ENCODE data around the gene TCF4.
A peak's percentile ranks its signal among the peaks of the same experiment; 100 is the strongest.

The TCF4 gene

DNA sequence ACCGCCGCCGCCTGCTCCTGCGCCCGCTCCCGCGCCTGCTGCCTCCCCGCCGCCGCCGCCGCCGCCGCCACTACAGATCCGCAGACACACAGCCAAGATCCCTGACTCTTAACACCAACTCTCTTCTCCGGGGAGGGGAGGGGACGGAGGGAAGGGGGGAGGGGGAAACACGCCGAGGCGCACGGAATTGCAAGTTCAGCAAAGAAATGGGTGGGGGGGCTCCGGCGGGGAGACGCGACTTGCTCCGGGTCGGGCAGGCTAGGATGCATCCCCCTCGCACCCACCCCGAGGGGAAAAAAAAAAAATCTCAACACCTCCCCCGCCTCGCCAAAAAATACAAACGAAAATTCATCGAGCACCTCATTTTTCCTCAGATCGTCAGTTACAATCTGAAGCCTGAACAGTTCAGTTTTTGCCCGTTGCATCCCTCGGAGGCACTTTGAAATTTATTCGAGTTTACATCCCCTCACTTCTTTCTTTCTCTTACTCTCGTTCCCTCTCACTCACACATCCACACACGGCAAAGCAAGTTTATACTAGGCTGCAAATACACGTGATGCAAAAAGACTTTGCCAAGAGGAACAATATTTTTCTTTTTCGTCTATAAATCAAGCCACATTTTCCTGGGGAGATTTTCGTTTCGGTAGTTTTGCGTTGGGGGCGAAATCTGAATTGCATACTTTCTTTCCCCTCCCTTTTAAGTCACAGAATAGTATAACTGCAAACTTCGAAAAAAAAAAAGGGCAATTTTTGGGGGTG lies at the start of gene TCF4:
TSS of gene TCF4 (minus strand) at position 82 of the 759 bp plus-strand sequence. CDS start 1,076 bp downstream, outside the sequence.
- peak; percentile 85 for DNase-seq (ENCODE audit: low spot score)

DNA sequence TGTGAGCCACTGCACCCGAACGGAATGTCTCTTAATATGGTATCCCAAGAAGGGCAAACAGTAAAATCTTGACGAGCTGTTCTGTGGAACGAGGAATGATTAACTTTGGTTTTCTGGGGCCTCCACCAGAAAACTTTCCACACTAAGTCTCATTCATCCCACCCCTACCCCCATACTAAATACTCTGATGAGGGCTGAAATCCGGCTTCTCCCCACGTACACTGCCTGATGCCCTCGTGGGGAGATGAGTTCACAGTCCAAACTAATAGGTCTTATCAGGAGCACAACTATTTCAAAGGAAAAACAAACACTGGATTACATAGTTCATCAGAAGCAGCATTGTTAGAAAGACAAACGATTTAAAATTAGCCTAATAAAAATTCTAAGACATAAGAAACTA lies 49.2 kb upstream of the TCF4 start:
- no peak for DNase-seq (ENCODE audit: low spot score)

GRCh38 chr18:55635439-55635838 lies 47.4 kb upstream of the TCF4 start:
- no peak for DNase-seq (ENCODE audit: low spot score)

DNA sequence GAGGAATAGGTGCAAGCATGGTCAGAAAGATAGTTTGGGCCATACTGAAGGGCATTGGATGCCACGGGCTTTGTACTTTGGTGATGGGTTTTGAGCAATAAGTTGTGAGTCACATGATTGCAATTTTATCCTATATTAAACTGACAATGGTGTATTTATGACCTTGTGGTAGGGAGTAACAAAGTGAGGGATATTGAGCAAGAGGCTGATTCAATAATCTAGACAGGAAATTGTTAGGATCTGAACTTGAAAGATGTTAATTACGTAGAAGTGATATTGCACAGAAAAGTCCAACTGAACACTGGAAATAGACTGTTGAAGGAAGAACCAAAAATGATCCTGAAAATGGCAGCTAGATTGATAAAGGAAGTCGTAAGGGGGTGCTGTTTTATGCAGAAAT lies 46.6 kb upstream of the TCF4 start:
- DNase-seq (ENCODE audit: low spot score), result no peak

DNA sequence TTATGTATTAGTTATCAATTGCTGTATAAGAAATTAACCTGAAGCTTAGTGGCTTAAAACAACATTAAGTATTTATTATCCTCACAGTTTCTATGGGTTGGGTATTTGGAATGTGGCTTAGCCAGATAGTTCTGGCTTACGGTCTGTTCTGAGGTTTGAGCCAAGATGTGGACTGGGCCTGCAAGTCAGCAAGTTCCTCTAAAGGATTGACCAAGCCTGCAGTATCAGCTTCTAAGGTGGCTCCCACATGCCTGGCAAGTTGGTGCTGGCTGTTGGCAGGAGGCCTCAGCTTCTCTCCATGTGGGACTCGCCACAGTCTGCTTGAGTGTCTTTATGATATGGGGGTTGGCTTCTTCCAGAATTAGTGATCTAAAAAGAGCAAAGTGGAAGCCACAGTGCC lies 45.0 kb upstream of the TCF4 start:
- DNase-seq (ENCODE audit: low spot score), result no peak

- no peak for DNase-seq (ENCODE audit: low spot score)
Measured at GRCh38 chr18:55629133-55629532, 41.1 kb upstream of the TCF4 start.

- no peak for DNase-seq (ENCODE audit: low spot score)
Measured at GRCh38 chr18:55627007-55627406, 39.0 kb upstream of the TCF4 start.

DNA sequence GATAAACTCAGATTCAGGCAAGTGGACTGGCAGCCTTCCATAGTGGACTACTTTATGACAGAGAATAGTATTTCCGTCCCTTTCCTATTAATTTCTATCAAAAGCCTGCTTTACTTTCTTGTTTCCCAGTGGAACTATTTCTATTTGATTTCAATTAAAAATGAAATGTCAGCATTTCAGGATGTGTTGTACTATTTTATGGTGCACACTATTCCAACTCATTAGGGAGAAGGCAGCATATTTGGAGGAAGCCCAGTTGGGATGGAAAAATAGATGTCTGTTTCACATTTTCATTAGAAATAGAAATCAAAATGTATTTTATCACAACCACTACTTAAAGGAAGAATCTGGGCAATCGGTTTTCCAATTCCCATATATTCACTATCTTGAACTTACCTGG lies 37.9 kb upstream of the TCF4 start:
- no peak for DNase-seq (ENCODE audit: low spot score)

- no peak for DNase-seq (ENCODE audit: low spot score)
Measured at GRCh38 chr18:55623626-55624025, 35.6 kb upstream of the TCF4 start.

- DNase-seq (ENCODE audit: low spot score), result no peak
Measured at GRCh38 chr18:55610506-55610905, 22.5 kb upstream of the TCF4 start.

DNA sequence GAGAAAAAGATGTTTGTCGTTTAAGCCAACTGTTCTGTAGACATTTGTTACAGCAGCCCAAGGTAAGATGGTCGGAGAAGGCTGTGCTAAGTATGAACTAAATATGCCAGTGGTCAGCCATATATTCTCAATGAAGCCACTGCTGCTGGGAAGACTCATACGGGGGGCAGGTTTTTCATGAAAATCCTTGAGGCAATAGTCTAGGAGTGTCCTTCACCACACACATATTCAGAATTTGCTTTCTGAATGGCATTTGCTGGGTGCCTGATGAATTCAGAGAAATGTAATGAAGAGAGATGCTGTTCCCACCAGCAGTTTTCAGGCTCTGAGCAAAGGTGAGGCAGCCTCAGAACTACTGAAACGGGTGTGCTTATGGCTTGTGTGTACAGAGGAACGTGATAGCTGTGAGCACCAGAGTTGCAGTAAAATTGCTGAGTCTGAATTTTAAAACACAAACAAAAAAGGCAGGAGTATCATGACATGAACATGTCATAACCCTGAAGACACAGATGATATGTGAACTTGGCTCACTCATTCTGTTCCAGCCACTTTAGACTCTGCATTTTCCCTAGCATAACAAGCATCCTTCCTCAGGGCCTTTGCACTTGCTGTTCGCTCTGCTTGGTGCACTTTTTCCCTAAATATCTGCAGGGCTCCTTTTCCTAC lies 21.3 kb upstream of the TCF4 start:
- DNase-seq (ENCODE audit: low spot score), result no peak

DNA sequence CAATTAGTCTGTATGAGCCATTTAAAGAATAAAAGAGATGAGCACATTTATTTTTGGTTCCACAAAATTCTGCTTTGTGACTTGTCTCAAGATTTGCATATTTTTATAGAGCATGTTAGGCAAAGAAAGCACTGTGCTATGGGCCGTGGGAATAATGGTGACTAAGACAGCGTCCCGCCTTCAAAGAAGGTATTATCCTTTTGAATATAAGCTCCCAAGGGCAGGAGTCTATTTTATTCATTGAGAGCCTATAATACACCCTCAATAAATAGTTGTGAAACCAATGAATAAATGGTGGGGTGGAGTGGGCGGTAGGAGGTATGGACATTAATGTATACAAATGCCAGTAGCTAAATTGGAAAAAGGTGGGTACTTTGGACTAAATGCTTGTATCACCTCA lies 20.5 kb upstream of the TCF4 start:
- DNase-seq (ENCODE audit: low spot score), result no peak

- no peak for DNase-seq (ENCODE audit: low spot score)
Measured at GRCh38 chr18:55607773-55608172, 19.8 kb upstream of the TCF4 start.

DNA sequence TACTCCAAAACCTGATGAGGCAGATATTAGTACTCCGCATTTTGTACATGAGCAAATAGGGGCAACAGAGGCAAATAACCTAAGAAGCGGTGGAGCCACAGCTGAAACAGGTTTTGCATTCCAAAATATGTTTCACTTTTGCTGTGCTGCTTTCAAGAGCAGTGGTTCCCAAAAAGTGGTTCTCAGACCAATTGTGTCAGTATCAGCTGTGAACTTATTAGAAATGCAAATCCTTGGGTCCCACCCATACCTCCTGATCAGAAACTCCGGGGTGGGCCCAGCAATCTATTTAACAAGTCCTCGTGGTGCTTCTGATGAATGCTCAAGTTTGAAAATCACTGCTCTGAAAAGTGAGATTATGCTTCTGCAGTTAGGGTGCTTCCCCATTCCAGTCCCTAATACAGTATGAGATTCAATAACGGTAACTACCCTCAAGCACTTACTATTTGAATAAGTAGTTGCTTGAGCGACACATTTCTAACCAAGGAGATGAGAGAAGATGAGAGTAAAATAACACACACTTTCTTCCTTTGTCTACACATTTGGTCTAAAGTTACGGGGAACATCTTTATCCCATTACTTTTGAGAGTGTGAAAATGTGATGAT lies 17.8 kb upstream of the TCF4 start:
- DNase-seq (ENCODE audit: low spot score), result no peak

- no peak for DNase-seq (ENCODE audit: low spot score)
Measured at GRCh38 chr18:55603775-55604174, 15.8 kb upstream of the TCF4 start.

- no peak for DNase-seq (ENCODE audit: low spot score)
Measured at GRCh38 chr18:55593888-55594287, 5.9 kb upstream of the TCF4 start.

- DNase-seq (ENCODE audit: low spot score), result no peak
Measured at GRCh38 chr18:55592572-55592971, 4.6 kb upstream of the TCF4 start.

DNA sequence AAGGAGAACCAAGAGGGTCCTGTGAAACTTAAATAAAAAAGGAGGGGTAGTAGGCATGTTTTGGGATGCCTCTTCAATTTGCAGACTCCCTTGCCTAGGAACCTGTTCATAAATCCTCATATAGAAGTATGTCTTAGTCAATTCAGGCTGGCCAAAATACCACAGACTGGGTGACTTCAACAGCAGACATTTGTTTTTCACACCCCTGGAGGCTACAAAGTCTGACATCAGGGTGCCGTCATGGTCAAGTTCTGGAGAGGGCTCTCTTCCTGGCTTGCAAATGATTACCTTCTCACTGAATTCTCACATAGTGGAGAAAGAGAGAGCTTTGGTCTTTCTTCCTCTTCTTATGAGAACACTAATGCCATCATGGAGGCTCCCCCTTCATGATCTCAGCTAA lies 4.1 kb upstream of the TCF4 start:
- DNase-seq (ENCODE audit: low spot score), result no peak

DNA sequence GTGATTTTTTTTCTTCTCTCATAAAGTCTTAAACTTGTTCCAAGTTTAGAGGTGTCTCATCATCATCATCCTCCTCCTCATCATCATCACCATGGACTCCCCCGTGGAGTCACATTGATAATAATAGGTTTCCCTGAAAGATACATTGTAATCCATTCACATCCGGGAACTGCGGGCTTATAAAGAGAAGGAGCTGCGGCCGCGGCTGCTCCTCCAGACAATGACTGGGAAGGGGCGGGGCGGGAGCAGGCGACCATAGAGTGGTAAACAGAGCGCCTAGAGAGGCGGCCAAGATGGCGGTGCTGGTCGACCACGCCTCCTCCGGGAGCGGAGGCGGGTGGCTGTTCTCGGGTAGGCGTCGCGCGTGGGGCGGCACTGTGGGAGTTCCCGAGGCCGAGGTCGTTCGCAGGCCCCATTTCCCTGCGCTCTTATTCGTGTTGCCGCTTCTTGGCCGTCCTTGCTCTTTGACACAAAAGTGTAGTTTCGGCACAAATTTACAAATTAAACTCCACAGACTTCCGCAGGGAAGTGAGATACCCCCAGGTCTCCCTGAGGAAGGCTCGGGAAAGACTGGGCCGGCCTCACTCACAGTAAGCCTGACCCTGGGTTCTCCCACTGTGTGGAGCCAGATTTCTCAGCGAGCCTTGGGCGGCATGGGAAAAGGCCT lies 1.8 kb upstream of the TCF4 start:
- peak; percentile 95 for DNase-seq (ENCODE audit: low spot score)

- no peak for DNase-seq (ENCODE audit: low spot score)
Measured at GRCh38 chr18:55588870-55589595, 1.0 kb upstream of the TCF4 start.

DNA sequence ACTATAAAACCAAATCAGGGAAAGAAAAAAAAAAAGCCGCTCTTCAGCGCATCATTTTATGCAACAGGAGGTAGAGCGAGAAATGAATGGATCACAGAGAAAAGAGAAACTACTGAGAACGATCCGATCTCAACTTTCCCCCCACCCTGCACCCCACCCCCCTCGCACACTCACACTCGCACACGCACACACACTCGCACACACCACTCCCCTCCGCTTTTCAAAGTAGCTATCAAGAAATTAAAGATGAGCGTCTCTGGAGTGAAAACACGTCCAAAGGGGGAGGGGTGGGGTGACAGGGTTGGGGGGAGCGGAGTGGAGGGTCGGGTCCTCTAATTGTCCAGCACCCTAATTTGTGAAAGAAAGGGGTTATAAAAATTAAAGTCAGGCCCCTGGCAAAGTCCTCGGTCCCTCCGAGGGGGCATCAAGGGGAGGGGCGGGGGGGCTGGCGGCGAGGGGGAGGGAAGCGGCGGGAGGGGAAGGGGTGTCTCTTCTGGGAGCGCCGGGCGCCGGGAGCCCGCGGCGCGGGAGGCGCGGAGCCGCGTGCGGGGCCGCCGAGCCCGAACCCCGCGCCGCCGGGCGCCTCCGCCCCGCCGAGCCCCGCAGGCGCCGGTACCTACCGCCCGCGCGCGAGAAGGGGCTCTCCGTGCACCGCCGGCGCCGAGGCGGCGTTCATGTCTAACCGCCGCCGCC lies 428 bp downstream of the TCF4 start:
- DNase-seq (ENCODE audit: low spot score), result peak; percentile 54

All from ecto neural progenitor cell (in vitro differentiated cells).